ENCODE results near the gene CDC42EP5.
"Not testable (repeated sequence)": the region's sequence is repeated elsewhere in the genome, so short reads cannot be mapped to it uniquely, and the experiment has no call there.

CDC42EP5 gene

GRCh38 chr19:54446349-54446748, 26.7 kb downstream of the CDC42EP5 start:
- not testable (repeated sequence) for DNase-seq

- DNase-seq, result no peak
Measured at GRCh38 chr19:54444737-54445136, 28.4 kb downstream of the CDC42EP5 start.

GRCh38 chr19:54440641-54441040, 32.5 kb downstream of the CDC42EP5 start:
- DNase-seq, result no peak

- peak in 1 of 6 experiments; percentile 17 for DNase-seq
Measured at GRCh38 chr19:54439174-54439851, 33.8 kb downstream of the CDC42EP5 start.

- DNase-seq, result no peak
Measured at GRCh38 chr19:54436628-54437252, 36.4 kb downstream of the CDC42EP5 start.

GRCh38 chr19:54436031-54436523, 37.0 kb downstream of the CDC42EP5 start:
- DNase-seq, result no peak

GRCh38 chr19:54435551-54436016, 37.5 kb downstream of the CDC42EP5 start:
- no peak for DNase-seq

- no peak for DNase-seq
Measured at GRCh38 chr19:54434873-54435214, 38.3 kb downstream of the CDC42EP5 start.

- no peak for DNase-seq
Measured at GRCh38 chr19:54434112-54434872, 38.8 kb downstream of the CDC42EP5 start.

GRCh38 chr19:54433697-54434096, 39.4 kb downstream of the CDC42EP5 start:
- no peak for DNase-seq

GRCh38 chr19:54432144-54432738, 40.9 kb downstream of the CDC42EP5 start:
- no peak for DNase-seq

- DNase-seq, result no peak
Measured at GRCh38 chr19:54431255-54431838, 41.7 kb downstream of the CDC42EP5 start.

- peak; percentile 5 to 46 (median 35) for DNase-seq
Measured at GRCh38 chr19:54430306-54431254, 42.5 kb downstream of the CDC42EP5 start.

GRCh38 chr19:54429545-54430227, 43.4 kb downstream of the CDC42EP5 start:
- no peak for DNase-seq

- DNase-seq, result no peak
Measured at GRCh38 chr19:54429176-54429495, 44.0 kb downstream of the CDC42EP5 start.

GRCh38 chr19:54428323-54429175, 44.5 kb downstream of the CDC42EP5 start:
- DNase-seq, result no peak

GRCh38 chr19:54427586-54427985, 45.5 kb downstream of the CDC42EP5 start:
- no peak for DNase-seq

- no peak for DNase-seq
Measured at GRCh38 chr19:54426291-54426931, 46.7 kb downstream of the CDC42EP5 start.

GRCh38 chr19:54425382-54425723, 47.7 kb downstream of the CDC42EP5 start:
- DNase-seq, result no peak
